ENCODE data around the gene C1RL. TPM values are rescaled to one million over a fixed set of nuclear protein-coding genes. Genes with fewer than 3 reads are reported as not detected.

Gene C1RL
- total and polyA plus RNA-seq, 8 donors = 18.6 to 121 (median 42.8) TPM

DNA sequence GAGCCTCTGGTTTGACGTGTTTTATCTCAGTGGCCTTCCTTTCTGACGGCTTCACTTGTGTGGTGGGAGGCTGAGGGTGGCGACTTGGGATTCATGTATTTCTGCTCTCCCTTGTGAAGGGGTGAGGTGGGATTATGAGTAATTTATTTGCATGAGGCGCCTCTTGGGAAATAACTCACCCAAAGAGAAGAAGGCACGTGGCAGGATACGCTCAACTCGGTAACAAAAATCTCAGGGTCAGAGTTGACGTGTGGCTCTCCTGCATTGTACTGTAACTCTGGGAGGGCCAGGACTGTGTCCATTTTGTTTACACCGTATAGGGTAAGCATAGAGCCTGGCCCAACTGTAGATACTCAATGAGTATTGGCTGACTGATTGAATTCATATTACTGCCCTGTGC is 63.1 kb downstream of the C1RL start:
- Histone ChIP-seq H3K27me3 (no peaks in the 10 kb centered on the region), H3K9me3 (no peaks in the 10 kb centered on the region), H3K4me1 (no peaks in the 10 kb centered on the region), H3K36me3 (no peaks in the 10 kb centered on the region), H3K27ac (no peak overlapping the region), H3K4me3 (no peak overlapping the region)
- intact Hi-C loops (cut with DNase I; ENCODE audit: low total_unique reads) = no loop called here
- TF ChIP-seq POLR2A (IDR thresholded peaks at IDR 0.05) = no peak
- TF ChIP-seq EP300 (IDR thresholded peaks at IDR 0.05) = no peak
- no peak for TF ChIP-seq POLR2AphosphoS5 (IDR thresholded peaks at IDR 0.05)
- no peak for TF ChIP-seq CTCF (IDR thresholded peaks at IDR 0.05)
- no peak for DNase-seq
- 88 to 91% (median 89%) methylated on average over 9 of the region's 9 CpGs for WGBS, 5 donors

Small RNA genes within 50 kb of the gene (small RNA-seq; reads per million reads assigned to genes)
- gene RNU6-485P = 0 reads per million in 4 donors

Other genes starting within 250 kb of the C1RL start
- 100 to 1,000 TPM; 131 to 359 (median 268) TPM for gene TPI1, start 241.7 kb downstream of the C1RL start, total RNA-seq
- 100 to 1,000 TPM; 403 to 526 (median 504) TPM for gene TPI1, start 241.7 kb downstream of the C1RL start, polyA plus RNA-seq
- gene SPSB2, start 235.9 kb downstream of the C1RL start, total RNA-seq = 10 to 100 TPM in 1 of 5 donors, 1 to 10 TPM in 3, not detected in 1; 5.1 to 24.0 (median 6.0) TPM
- 10 to 100 TPM in 2 of 3 donors, 1 to 10 TPM in 1; 9.9 to 13.4 (median 11.2) TPM for gene SPSB2, start 235.9 kb downstream of the C1RL start, polyA plus RNA-seq
- 10 to 100 TPM in 1 of 5 donors, 1 to 10 TPM in 3, not detected in 1; 5.3 to 20.4 (median 9.0) TPM for gene LRRC23, start 204.4 kb downstream of the C1RL start, total RNA-seq
- gene LRRC23, start 204.4 kb downstream of the C1RL start, polyA plus RNA-seq = 10 to 100 TPM in 1 of 3 donors, 1 to 10 TPM in 2; 8.0 to 11.0 (median 9.0) TPM
- 10 to 100 TPM in 2 of 5 donors, 1 to 10 TPM in 3; 2.3 to 62.9 (median 8.6) TPM for gene ENO2, start 194.6 kb downstream of the C1RL start, total RNA-seq
- 10 to 100 TPM in 2 of 3 donors, 1 to 10 TPM in 1; 9.3 to 19.7 (median 10.1) TPM for gene ENO2, start 194.6 kb downstream of the C1RL start, polyA plus RNA-seq
- 100 to 1,000 TPM in 3 of 5 donors, 10 to 100 TPM in 2; 23.3 to 694 (median 291) TPM for gene ATN1, start 181.3 kb downstream of the C1RL start, total RNA-seq
- gene ATN1, start 181.3 kb downstream of the C1RL start, polyA plus RNA-seq = 10 to 100 TPM; 44.4 to 57.4 (median 48.8) TPM
- gene RNU7-1, start 165.4 kb downstream of the C1RL start, total RNA-seq = not detected
- not detected for gene RNU7-1, start 165.4 kb downstream of the C1RL start, polyA plus RNA-seq
- 100 to 1,000 TPM; 155 to 453 (median 306) TPM for gene C12orf57, start 165.2 kb downstream of the C1RL start, total RNA-seq
- 100 to 1,000 TPM; 418 to 621 (median 443) TPM for gene C12orf57, start 165.2 kb downstream of the C1RL start, polyA plus RNA-seq
- gene PTPN6, start 157.9 kb downstream of the C1RL start, total RNA-seq = 10 to 100 TPM; 11.2 to 36.6 (median 28.0) TPM
- gene PTPN6, start 157.9 kb downstream of the C1RL start, polyA plus RNA-seq = 10 to 100 TPM; 40.6 to 51.2 (median 41.2) TPM
- 100 to 1,000 TPM in 4 of 5 donors, 10 to 100 TPM in 1; 49.2 to 441 (median 150) TPM for gene PHB2, start 138.6 kb downstream of the C1RL start, total RNA-seq
- gene PHB2, start 138.6 kb downstream of the C1RL start, polyA plus RNA-seq = 100 to 1,000 TPM; 150 to 179 (median 154) TPM
- gene EMG1, start 138.3 kb downstream of the C1RL start, total RNA-seq = 10 to 100 TPM in 3 of 5 donors, 1 to 10 TPM in 2; 1.2 to 86.6 (median 25.2) TPM
- gene EMG1, start 138.3 kb downstream of the C1RL start, polyA plus RNA-seq = 10 to 100 TPM; 19.3 to 22.7 (median 21.7) TPM
- 100 to 1,000 TPM in 1 of 5 donors, 10 to 100 TPM in 4; 40.3 to 116 (median 57.4) TPM for gene LPCAT3, start 90.7 kb downstream of the C1RL start, total RNA-seq
- 10 to 100 TPM; 15.0 to 35.6 (median 31.9) TPM for gene LPCAT3, start 90.7 kb downstream of the C1RL start, polyA plus RNA-seq
- 100 to 1,000 TPM; 168 to 404 (median 234) TPM for gene C1S, start 48.5 kb downstream of the C1RL start, total RNA-seq
- 100 to 1,000 TPM in 1 of 3 donors, 10 to 100 TPM in 2; 61.6 to 161 (median 98.4) TPM for gene C1S, start 48.5 kb downstream of the C1RL start, polyA plus RNA-seq
- gene C1R, start 16.8 kb downstream of the C1RL start, total RNA-seq = 100 to 1,000 TPM; 111 to 312 (median 139) TPM
- 100 to 1,000 TPM in 1 of 3 donors, 10 to 100 TPM in 2; 68.9 to 216 (median 84.2) TPM for gene C1R, start 16.8 kb downstream of the C1RL start, polyA plus RNA-seq
- gene RBP5, start 19.7 kb upstream of the C1RL start, total RNA-seq = not detected
- 1 to 10 TPM; 3.3 to 5.3 (median 5.0) TPM for gene RBP5, start 19.7 kb upstream of the C1RL start, polyA plus RNA-seq
- gene CLSTN3, start 21.2 kb upstream of the C1RL start, total RNA-seq = 100 to 1,000 TPM in 2 of 5 donors, 10 to 100 TPM in 2, 1 to 10 TPM in 1; 8.5 to 149 (median 83.2) TPM
- 1 to 10 TPM; 2.4 to 7.8 (median 4.0) TPM for gene CLSTN3, start 21.2 kb upstream of the C1RL start, polyA plus RNA-seq
- 10 to 100 TPM; 21.7 to 49.0 (median 24.1) TPM for gene PEX5, start 80.5 kb upstream of the C1RL start, total RNA-seq
- gene PEX5, start 80.5 kb upstream of the C1RL start, polyA plus RNA-seq = 10 to 100 TPM; 15.7 to 23.4 (median 22.6) TPM
- not detected for gene ACSM4, start 194.9 kb upstream of the C1RL start, total RNA-seq
- gene ACSM4, start 194.9 kb upstream of the C1RL start, polyA plus RNA-seq = not detected

All from stomach (tissue), 9 donors.